A673 (cell line): ENCODE data around the gene APOL5.

Experiments
- CTCF ChIP-seq: fragments of 300-800, 200-600 bp; sonication (generic); conservative IDR thresholded peaks from 2 replicates; pipeline ENCODE4 v1.5.1; 2017; ENCODE audit warnings: low read depth, mild to moderate bottlenecking, antibody characterized with exemption, low read length, moderate library complexity, mixed read lengths
- EZH2 ChIP-seq: fragments of 200-600 bp; sonication (generic); IDR thresholded peaks from 2 replicates; pipeline ENCODE4 v1.6.1; 2017; ENCODE audit warnings: borderline replicate concordance, low read depth, mild to moderate bottlenecking, mixed read lengths, antibody characterized with exemption, low read length; ENCODE audit not compliant: poor library complexity, severe bottlenecking

GRCh38 chr22:35746946-35747703 is 29.5 kb downstream of the APOL5 start:
- TF ChIP-seq EZH2 (no peak), CTCF (no peak)
